Activated CD8-positive, alpha-beta memory T cell treated with anti-CD3 and anti-CD28 coated beads for 4 hours (primary cell): ENCODE measurements around the gene F5.

Experiments
- DNase-seq, 2 donors: peaks; one replicate each; pipeline ENCODE4 v3.0.0-alpha.2; 2020; ENCODE audit warnings: low read depth in 2 of 2

Gene F5

DNA sequence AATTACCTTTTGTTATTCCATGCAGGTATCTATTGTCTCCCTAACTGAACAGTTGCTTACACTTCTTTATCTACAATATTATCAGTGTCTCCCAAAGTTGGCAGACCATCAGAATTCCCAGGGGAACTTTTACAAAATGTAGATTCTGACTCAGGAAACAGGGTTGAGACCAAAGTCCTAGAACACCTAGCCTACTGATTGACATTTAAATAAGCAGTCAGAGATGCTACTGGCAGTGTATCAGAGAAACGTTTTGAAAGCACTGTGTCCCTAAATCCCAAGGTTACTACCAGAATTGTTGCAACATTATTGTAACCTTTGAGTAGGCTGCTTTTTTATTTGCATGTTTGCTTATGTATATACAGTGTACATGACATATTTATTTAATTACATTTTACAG, 1.8 kb upstream of the F5 start:
- no peak for DNase-seq

DNA sequence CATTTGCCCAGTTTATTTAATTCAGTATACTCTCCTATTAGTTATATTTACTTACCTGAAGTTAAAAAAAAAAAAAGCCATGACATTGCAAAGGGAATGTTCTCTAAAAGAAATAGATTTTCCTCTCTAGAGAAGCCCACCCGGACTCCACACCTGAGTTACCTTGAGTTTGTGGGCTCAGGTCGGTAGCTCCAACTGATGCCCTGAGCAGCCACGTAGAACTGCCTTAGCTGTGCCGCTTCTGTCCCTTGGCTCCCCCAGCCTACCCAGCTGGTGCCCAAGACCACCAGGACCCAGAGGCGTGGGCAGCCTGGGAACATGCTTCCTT, 250 bp downstream of the F5 start:
- DNase-seq: no peak

DNA sequence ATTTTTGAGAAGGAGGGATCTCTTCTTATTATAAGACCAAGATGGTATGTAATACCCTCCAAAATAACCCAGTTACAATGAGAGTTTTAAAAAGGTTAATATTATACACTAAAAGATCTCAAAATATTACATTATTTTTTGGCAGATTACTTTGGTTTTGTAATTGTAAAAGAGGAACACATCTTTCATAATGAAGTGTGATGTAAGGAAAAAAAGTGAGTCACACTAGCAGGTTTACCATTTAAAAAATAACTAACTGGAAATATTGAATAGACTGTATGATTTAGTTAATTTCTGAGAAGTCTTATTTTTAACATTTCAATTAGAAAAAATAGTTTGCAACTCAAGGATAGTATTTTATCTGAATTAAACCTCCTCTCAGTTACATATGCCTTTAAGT, 1.1 kb downstream of the F5 start:
- no peak for DNase-seq

DNA sequence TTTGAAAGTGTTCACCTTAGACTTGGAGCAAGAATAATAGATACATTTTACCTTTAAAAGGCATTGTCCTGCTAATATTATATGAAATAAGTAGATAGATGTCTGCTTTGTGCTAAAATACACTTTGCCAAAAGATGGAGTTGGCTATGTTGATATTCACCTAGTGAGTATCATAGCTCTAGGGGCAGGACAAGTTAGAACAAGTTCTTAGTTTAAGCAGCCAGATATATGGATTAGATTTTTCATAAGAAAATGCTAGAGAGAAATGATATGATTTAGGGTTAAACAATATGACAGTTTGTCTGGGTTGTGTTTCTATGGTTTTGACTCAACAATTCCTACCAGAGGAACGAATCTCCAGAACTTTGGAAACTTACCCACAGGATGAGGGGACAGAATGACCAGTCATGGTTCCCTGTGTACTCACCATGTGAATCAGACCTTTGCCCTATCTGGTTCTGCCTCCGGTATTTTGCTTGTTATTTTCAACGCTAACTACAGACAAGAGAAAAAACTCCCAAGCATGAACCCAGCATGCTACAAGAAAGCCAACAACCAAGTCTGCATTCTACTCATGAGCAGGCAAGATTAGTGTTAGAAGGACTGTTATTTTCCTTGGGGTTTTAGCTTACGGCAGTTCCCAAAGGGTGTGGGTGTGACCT, 1.7 kb downstream of the F5 start:
- DNase-seq: no peak

DNA sequence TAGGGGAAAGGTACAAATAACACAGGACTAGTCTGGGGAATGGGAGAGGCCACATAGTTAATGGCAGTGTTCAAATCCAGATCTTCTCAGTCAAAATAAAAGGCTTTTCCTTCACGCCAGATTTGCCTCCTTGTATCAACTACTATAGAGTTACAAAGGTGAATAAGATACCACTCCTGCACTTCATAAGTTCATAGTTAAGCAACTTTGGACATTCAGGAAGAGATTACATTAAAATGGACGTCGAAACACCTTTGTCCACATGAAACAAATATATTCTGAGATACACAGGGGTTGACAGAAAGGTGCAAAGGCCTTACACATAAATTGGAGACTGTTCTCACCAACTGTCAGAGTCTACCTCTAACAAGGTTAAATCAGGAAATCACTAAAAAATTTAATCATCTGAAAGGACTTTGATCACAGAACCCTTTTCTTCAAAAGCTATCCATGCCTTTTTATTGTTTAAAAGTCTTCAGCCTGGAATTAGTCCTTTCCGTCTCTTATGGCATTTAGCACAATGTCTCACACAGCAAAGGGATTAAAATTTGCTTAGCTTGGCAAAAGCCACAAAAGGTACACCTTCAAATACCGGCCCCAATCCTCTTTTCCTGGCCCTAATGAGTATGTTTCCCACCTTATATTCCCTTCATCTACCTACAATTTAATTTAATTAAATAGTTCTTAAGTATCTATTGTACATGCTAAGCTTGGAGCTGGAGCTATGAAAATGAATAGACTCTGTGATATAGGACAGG, 8.1 kb downstream of the F5 start:
- DNase-seq: no peak

DNA sequence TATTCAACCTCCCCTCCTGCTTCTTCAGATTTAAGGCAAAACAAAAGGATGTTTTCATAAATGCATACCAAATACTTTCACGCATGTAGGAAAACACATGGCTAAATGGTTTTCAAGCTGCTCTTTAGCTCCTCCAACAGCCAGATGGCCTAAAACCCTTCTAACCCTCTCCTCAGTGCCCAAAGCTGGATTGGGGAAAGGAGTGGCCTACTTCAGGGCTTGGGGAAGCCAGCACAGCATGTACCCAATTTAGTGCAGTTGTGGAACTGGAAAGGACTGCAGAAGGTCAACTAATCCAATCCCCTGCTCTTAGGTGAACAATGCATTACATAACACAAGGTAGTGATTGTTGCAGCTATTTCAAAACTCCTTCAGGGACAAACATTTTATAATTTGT, 9.3 kb downstream of the F5 start:
- DNase-seq: no peak

DNA sequence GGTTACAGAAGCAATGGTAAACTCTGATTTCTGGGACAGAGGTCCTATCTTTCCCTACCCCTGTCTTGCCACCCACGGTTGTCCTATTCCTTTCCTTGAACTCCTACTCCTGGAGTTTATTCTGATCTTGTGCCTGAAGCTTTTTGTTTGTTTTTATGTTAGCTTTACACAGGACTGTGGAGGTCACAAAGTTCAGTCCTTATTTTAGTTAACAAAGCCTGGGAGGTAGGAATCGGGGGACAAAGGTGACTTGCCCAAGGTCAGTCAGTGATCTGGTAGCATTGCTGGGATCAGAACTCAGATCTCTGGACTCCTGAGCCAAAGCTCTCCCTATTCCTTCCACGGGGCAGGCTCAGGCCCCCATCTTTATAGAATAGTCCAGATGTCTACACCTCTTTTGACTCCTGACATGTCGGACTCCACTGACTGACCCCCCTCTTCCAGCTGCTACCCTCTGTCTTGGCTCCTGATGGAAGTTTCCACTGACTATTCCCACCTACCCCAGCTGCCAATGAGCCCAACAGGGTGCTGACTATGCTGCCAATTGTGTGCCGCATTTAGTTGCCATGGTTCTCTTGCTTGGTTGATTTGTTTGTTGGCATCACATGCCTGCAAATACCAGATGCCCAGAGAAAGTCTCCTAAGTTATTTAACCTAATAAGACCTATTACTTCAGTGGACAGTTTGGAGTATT, 9.9 kb downstream of the F5 start:
- DNase-seq: no peak

DNA sequence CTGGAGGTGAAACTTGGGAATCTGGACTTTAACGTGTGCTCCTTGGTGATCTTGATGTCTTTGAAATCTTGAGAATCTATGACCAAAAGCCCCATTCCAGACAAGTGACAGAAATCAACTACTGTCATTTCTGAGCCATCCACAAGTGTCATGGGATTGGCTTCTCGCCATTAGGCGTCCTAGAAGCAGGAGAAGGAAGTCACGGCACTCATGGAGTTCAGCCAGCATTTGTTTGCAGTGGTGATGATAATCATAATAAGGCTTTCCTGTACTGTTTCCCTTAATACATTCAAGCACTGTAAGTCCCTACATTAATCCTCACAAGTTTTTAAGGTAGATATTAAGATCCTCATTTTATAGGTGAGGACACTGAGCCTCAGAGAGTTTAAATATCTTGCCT, 11.9 kb downstream of the F5 start:
- DNase-seq: no peak

DNA sequence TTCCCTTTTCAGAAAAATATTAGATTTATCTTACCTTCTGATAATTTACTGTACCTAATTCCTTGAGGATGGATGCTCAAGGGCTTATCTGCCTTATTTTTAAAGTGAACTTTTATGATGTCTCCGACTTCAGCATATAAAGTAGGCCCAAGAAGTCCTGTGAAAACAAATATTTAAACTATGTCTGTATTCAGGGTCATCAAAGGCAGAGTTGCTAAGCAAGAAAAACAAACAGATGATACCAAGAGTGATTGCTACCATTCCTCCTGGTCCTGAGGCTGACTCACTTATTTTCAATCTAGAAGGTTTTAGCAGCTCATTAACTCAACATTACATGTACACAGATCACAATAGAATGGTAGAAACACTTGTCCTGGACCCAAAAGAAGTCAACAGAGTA, 14.1 kb downstream of the F5 start:
- DNase-seq: no peak

DNA sequence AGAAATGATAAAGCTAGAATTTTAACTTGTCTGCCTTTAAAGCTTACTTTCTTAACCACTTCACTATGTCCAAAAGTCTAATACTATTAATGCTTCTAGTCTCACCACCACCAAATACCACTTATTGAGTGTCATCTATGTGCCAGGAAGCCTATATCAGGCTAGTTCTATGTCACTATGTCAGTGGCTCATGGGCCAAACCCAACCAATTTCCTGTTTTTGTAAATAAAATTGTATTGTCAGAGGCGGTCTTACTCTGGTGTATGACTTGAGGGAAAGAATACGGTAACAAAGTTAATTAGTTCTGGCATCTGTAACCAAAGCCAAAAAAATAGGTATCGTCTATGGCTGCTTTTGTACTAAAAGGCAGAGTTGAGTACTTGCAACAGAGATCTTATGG, 14.8 kb downstream of the F5 start:
- DNase-seq: no peak

DNA sequence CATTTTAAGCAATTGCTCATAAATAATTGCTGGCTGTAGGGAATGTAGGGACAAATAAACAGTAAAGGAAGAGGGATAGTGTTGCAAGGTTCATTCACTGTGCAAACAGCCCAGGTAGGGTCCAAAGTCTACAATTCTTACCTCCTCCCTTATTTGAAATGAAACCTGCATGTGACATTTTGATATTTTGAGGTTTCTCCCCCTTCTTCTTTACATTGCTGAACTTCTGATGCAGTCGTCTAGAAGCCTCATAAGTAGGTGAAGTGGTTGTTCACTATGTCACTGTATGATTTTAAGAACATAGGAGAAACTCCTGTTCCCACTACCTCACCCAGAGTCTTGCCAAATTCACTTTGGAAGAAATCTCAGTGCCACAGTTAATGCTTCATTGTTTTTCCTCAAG, 16.1 kb downstream of the F5 start:
- no peak for DNase-seq

DNA sequence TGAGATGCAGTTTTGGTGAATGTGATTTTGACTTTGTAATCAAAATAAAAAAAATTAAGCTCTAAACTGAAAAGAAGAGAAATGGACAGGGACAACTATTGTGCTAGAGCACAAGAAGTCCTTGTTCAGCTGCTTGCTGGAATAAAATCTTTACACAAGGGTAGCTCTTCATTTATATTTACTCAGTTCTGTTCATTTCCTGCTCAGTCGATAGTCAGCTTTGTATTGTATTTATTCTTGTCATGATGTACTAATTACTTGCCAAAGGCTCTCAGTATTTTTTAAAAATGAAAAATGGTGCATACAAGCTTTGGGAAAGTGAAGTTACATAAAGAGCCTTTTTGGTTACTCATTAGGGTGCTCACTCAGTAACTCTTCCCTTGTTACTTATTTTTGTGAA, 17.8 kb downstream of the F5 start:
- no peak for DNase-seq

DNA sequence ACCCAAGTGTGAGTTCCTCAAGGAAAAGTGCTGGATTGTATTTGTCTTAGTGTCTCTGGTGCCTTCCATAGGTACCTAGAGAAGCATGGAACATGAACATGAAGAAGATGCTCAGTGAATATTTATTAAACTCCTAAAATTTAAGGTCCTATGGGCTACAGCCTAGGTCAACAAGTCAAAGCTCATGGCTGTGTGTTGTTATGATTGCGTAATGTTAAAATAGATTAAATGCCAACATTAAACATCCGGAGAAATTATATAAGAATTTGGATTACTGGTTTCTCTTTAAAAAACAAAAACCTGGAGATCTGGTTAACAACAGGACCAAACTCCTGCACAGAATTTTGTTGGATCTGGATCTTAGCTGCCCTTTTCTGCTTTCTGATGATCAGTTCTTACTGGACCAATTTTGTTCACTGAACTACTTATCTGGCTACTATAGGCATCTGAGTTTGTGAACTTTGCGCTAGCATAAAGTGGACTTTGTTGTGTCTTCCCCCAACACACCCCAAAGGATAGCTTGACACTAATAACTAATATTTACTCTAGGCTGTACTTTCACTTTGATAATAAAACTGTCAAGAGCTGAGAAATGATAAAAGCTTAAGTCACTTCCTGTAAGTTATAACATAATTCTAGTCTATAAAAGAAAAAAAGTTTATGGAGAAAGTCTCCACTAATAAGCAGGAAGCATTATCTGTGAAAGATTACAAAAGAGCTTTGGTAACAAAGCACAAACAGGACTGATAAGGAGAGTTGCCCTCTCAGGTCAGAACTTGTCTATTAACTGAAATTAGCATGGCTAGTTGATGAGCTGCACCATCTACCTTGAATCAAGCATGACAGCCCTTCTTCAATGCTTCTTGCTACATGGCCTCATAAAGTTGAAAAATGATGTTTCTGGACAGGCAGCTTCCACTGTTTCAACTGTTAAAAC, 20.7 kb downstream of the F5 start:
- no peak for DNase-seq

DNA sequence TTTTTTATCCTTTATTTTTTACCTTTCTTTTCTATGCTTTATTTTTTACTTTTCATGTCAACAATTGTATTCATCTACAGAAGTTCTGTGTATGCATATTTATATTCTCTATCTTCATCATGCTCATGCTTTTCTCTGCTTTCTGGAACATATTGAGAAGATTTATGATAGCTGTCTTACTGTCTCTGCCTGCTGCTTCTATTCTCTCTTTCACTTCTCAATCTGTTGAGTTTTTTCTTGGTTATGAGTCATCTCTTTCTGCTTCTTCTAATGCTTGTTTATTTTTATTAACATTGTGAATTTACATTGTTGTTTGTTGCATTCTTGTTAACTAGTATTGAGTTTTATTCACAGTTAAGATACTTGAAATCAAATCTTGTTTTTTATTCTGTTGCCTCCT, 22.6 kb downstream of the F5 start:
- no peak for DNase-seq

DNA sequence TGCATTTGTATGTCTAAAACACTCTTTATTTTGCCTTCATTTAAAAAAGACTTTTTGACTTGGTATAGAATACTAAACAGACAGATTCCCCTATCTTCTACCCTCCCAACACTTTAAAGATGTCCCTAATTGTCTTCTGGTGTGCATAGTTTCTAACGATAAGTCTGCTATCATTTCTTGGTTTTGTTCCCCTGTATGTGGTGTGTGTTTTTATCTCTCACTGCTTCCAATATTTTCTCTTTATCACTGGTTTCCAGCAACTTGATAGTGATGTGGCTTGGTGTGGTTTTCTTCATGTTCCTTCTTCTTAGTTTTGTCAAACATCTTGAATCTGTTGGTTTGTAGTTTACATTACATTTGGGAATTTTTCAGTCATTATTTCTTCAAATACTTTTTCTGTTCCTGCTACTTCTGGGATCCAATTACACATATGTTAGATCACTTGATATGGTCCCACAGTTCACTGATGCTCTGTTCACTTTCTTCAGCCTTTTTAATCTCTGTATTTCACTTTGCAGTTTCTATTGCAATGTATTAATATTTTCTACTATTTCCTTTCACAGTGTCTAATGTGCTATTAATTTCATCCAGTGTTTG, 23.2 kb downstream of the F5 start:
- no peak for DNase-seq

DNA sequence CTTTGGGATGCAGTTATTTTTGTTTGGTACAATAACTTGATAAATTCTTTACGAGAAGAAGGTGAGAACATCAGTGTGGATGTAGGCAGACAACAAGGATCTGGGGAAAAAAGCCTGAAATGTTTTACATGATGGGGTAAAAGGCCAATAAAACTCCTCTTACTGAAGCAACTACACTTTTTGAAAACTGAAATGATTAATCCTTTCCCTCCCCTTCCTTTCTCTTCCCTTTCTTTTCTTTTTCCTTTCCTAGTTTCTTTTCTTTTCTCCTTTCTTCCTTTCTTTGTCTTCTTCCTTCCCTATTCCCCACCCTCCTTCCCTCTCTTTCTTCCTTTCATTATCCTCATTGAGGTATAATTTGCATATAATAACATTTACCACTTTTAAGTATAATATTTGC, 24.6 kb downstream of the F5 start:
- DNase-seq: no peak

DNA sequence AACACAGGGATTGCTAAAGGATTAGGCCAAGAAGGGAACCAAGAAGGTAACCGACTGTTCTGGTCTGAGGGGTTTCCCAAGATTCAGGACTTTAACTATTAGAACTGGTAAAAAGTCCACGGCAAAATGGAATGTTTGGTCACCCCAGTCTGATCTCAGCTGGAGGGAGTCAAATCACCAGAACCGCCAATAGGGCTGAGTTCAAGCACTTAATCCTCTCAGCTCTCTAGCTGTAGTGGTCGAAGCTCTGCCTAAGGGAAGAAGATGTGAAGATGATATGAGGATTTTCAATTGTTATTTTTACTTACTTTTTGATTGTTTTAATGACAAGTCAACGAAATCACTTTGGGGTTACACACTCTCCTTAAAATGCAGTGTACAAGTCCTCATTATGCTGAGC, 29.1 kb downstream of the F5 start:
- DNase-seq: no peak

DNA sequence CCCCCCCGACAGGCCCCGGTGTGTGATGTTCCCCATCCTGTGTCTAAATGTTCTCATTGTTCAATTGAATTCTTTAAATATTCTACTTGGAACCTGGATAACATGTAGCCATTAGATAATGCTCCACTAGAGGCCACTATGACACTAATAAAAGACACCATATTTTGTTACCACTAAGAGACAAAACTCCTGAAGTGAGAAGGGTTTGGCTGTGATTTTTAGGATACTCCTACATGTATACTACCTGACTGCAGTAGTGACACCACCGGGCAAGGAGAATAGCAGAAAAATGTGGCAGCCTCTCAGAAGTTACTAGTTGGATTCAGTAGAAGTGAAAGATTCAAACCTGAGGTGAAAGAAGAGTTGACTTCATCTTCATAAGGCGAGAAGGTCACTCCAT, 36.0 kb downstream of the F5 start:
- DNase-seq: no peak

DNA sequence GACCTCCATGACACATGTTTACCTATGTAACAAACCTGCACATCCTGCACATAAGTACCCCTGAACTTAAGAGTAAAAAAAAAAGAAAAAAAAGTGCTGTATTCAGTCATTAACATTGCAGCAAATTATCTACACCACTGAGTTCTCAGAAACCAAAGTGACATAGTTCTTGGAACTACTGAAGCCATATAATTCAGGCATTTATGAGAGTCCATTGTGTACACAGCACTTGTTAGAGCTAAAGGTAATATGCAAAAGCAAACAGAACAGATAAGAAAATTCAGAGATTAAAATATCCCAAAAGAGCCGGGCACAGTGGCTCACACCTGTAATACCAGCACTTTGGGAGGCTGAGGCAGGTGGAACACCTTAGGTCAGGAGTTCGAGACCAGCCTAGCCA, 38.0 kb downstream of the F5 start:
- no peak for DNase-seq

DNA sequence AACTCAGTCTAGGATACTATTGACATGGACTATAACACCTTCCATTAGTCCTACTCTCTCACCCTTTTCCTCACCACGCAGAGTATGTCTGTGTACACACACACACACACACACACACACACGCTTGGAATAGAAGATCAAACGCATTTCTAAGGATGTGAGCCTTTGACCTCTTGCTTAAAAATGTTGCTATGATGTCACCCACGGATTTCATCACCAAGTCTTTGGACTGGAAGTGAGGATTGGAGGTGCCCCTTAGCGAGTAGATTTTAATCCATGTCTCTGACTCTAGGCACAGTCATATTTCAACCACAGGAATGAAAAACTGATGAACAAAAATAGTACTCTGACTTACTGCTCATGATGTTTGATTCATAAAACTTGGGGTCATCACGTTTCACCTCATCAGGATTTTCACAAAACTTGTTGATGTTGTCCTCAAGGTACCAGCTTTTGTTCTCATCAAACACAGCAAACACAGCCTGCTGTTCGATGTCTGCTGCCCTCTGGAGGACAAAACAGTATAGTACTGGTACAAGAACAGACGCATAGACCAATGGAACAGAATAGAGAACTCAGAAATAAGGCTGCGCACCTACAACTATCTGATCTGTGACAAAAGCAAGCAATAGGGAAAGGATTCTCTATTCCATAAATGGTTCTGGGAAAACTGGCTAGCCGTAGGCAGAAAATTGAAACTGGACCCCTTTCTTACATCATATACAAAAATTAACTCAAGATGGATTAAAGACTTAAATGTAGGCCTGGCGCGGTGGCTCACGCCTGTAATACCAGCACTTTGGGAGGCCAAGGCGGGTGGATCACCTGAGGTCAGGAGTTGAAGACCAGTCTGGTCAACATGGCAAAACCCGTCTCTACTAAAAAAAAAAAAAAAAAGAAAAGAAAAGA, 39.9 kb downstream of the F5 start:
- peak; percentile 11 to 14 for DNase-seq

DNA sequence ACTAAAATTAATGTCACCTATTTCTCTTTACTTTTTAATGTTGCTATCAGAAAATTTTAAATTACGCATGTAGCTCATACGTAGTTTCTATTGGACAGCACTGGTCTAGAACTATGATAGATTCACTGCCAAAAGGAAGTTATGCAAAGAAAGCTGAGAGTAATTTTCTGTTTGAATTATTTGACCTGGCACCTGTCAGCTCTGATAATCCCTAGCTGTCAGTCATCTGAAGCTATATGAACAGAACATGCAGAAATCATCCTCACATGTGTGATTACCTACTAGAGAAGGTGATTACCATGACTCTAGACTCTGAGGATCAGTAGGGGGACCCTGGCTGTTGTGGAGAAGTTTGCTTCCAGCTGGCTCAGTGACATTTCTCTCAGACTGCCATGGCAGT, 40.8 kb downstream of the F5 start:
- no peak for DNase-seq
